MCF 10A (cell line): ENCODE results near the gene MED16. TPM values are rescaled to one million over a fixed set of nuclear protein-coding genes. Genes with fewer than 3 reads are reported as not detected.

Experiments
- BruUV-seq: library from RNA; stranded (reverse); fragments of 400-500 nt; replicated peaks from 2 replicates; lab custom pipeline; 2021; lab: Mats Ljungman, UMichigan
- CTCF ChIA-PET: fragments of 300-600 bp; sonication (Branson Sonifier 250); formaldehyde crosslinking; extraction: SDS; loops from one replicate; lab custom pipeline; 2021; ENCODE audit warnings: antibody characterized with exemption, inconsistent platforms; lab: Yijun Ruan, JAX
- POLR2A ChIA-PET: fragments of 300-600, 350-650 bp; sonication (Branson Sonifier 250); formaldehyde crosslinking; extraction: SDS; loops from one replicate; lab custom pipeline; 2020; ENCODE audit warnings: antibody characterized with exemption, inconsistent platforms; lab: Yijun Ruan, JAX
- DNase-seq: peaks from one replicate; pipeline ENCODE4 v3.0.0-alpha.2; 2018; ENCODE audit not compliant: unreplicated experiment
- H3K27ac Mint-ChIP-seq: one replicate; pipeline ENCODE4 v1.8.0; 2022; ENCODE audit warnings: mild to moderate bottlenecking, low read depth, mixed read lengths; ENCODE audit not compliant: unreplicated experiment
- H3K27me3 Mint-ChIP-seq: one replicate; pipeline ENCODE4 v1.8.0; 2022; ENCODE audit warnings: mixed read lengths; ENCODE audit not compliant: insufficient read depth, unreplicated experiment
- H3K36me3 Mint-ChIP-seq: one replicate; pipeline ENCODE4 v1.8.0; 2022; ENCODE audit warnings: mild to moderate bottlenecking, moderate library complexity, mixed read lengths; ENCODE audit not compliant: insufficient read depth, unreplicated experiment
- H3K4me1 Mint-ChIP-seq: one replicate; pipeline ENCODE4 v1.8.0; 2022; ENCODE audit warnings: mixed read lengths; ENCODE audit not compliant: insufficient read depth, unreplicated experiment
- H3K4me3 Mint-ChIP-seq: one replicate; pipeline ENCODE4 v1.8.0; 2022; ENCODE audit warnings: mild to moderate bottlenecking, moderate library complexity, mixed read lengths; ENCODE audit not compliant: unreplicated experiment
- H3K9me3 Mint-ChIP-seq: one replicate; pipeline ENCODE4 v1.8.0; 2022; ENCODE audit warnings: mixed read lengths; ENCODE audit not compliant: unreplicated experiment
- CTCF ChIP-seq: fragments of 200-600 bp; IDR thresholded peaks from one replicate; pipeline ENCODE4 v1.8.0; 2022; ENCODE audit warnings: antibody characterized with exemption, mild to moderate bottlenecking; ENCODE audit not compliant: unreplicated experiment
- intact Hi-C: fragments of 100-400 bp; cut with micrococcal nuclease; formaldehyde crosslinking; loops from 2 replicates; pipeline ENCODE4 v1.14.1; 2022
- total RNA-seq: library from RNA; stranded (reverse); gene quantifications from 2 replicates; pipeline ENCODE4 v1.2.3, GENCODE V29; 2022

The MED16 gene
- total RNA-seq, 1 experiment from 2014 or later = 61.0 TPM

- Mint-ChIP-seq H3K4me1 (peaks cover 6% of the 10 kb centered on the region), H3K4me3 (no peak within 1 kb of the TSS), H3K36me3 (no peaks in the 10 kb centered on the region), H3K27me3 (peaks cover 23% of the 10 kb centered on the region), H3K9me3 (peaks cover 7% of the 10 kb centered on the region), H3K27ac (peak within 1 kb of the TSS; percentile 51)
- TF ChIP-seq CTCF = no peak
- BruUV-seq = no TSS peak
- POLR2A ChIA-PET = no interaction called here
- intact Hi-C loops = no loop called here
- DNase-seq = no peak
- CTCF ChIA-PET = interaction anchor here (0.5 to 0.6 kb wide), 2 partner anchors 73 to 130 kb away, joined by 3 read pairs; no protein-coding TSS in a partner anchor
These were observed 52.3 kb downstream of the MED16 start, which contains the start of gene PRTN3 for GRCh38 chr19:840519-841206. Gene PRTN3 (plus strand): TSS chr19:840999. CDS start chr19:841009, 10 bp downstream.

GRCh38 chr19:835210-835810 lies 57.7 kb downstream of the MED16 start:
- H3K9me3 Mint-ChIP-seq = no peaks in the 10 kb centered on the region
- no peaks in the 10 kb centered on the region for H3K4me1 Mint-ChIP-seq
- ChIA-PET POLR2A (no interaction called here), CTCF (no interaction called here)
- no peak for DNase-seq
- no peak overlapping the region for H3K4me3 Mint-ChIP-seq
- no TSS peak for BruUV-seq
- peaks cover 17% of the 10 kb centered on the region for H3K27me3 Mint-ChIP-seq
- no peak for TF ChIP-seq CTCF
- H3K27ac Mint-ChIP-seq = no peak overlapping the region
- no peaks in the 10 kb centered on the region for H3K36me3 Mint-ChIP-seq
- intact Hi-C loops = no loop called here

GRCh38 chr19:834216-834615 lies 58.8 kb downstream of the MED16 start:
- no TSS peak for BruUV-seq
- ChIA-PET CTCF (no interaction called here), POLR2A (no interaction called here)
- H3K36me3 Mint-ChIP-seq = no peaks in the 10 kb centered on the region
- H3K27me3 Mint-ChIP-seq = peaks cover 17% of the 10 kb centered on the region
- DNase-seq = no peak
- no peaks in the 10 kb centered on the region for H3K9me3 Mint-ChIP-seq
- no peaks in the 10 kb centered on the region for H3K4me1 Mint-ChIP-seq
- TF ChIP-seq CTCF = no peak
- intact Hi-C loops = no loop called here
- H3K4me3 Mint-ChIP-seq = no peak overlapping the region
- no peak overlapping the region for H3K27ac Mint-ChIP-seq

GRCh38 chr19:831407-832369 lies 61.3 kb downstream of the MED16 start:
- Mint-ChIP-seq H3K4me3 (no peak overlapping the region), H3K9me3 (no peaks in the 10 kb centered on the region), H3K27me3 (peaks cover 16% of the 10 kb centered on the region), H3K36me3 (no peaks in the 10 kb centered on the region), H3K27ac (no peak overlapping the region), H3K4me1 (no peaks in the 10 kb centered on the region)
- BruUV-seq = no TSS peak
- POLR2A ChIA-PET = interaction anchor here (0.6 kb wide), 1 partner anchor 8 kb away, joined by 3 read pairs; no protein-coding TSS in a partner anchor
- intact Hi-C loops = no loop called here
- no peak for DNase-seq
- CTCF ChIA-PET = no interaction called here
- no peak for TF ChIP-seq CTCF
